Measurements from ENCODE around the gene VAV3.

DNA sequence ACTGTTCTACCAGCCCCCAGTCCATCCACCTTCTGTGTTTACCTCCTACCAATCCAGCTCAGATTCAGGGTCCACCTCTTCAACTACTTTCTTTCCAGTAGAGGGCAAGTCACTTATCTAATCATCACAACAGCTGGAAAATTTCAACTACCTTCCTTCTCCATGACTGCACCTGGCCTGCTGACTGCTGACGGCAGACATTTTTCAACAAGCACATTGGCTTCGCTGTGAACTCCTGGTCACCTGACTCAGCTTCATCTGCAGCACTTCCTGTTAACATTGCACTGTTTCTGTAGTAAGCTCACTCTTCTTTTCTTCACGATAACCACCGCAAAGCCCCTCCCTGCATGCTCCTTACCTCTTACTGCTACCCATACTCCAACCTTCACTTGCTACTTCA, 418.4 kb downstream of the VAV3 start:
- TF ChIP-seq, protein P1, sequence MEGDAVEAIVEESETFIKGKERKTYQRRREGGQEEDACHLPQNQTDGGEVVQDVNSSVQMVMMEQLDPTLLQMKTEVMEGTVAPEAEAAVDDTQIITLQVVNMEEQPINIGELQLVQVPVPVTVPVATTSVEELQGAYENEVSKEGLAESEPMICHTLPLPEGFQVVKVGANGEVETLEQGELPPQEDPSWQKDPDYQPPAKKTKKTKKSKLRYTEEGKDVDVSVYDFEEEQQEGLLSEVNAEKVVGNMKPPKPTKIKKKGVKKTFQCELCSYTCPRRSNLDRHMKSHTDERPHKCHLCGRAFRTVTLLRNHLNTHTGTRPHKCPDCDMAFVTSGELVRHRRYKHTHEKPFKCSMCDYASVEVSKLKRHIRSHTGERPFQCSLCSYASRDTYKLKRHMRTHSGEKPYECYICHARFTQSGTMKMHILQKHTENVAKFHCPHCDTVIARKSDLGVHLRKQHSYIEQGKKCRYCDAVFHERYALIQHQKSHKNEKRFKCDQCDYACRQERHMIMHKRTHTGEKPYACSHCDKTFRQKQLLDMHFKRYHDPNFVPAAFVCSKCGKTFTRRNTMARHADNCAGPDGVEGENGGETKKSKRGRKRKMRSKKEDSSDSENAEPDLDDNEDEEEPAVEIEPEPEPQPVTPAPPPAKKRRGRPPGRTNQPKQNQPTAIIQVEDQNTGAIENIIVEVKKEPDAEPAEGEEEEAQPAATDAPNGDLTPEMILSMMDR (IDR thresholded peaks at IDR 0.05), result no peak
- no peak for TF ChIP-seq POLR2A (IDR thresholded peaks at IDR 0.05)

Data from heart left ventricle (tissue), 13 donors.